ENCODE measurements around the gene URB1. TPM values are rescaled to one million over a fixed set of nuclear protein-coding genes. Genes with fewer than 3 reads are reported as not detected.

URB1 gene
- total RNA-seq, 2 experiments from 2014 or later = 19.4 to 25.4 TPM

DNA sequence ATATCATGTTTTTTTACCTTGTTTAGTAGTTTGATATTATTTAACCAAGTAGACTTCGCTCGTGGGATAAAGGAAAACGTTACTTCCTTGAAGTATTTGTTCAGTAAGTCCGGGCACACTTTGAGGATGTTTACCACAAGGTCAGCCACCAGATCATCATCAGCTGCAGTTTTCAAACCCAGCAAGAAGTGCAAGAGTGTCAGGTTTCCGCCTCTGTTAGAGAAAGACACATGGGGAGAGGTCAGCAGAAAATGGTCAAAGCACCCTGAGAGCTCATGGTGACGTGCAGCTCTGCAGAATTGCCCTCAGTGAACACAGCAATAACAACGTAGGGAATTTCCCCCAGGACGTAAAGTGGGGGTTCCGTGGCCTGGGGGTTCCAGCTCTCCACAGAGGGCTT is 24.4 kb downstream of the URB1 start:
- POLR2A ChIA-PET = no interaction called here
- Histone ChIP-seq H3K9me2 (ENCODE audit: insufficient read depth, low read length) (no peaks in the 10 kb centered on the region), H3K4me3 (ENCODE audit: low read depth, low read length, poor library complexity, severe bottlenecking) (no peak overlapping the region), H4K20me1 (ENCODE audit: insufficient read depth, low read length) (no peaks in the 10 kb centered on the region), H3K4me2 (ENCODE audit: low read length) (no peak overlapping the region), H2AFZ (ENCODE audit: low read length) (no peak overlapping the region), H3K9me3 (ENCODE audit: low read length) (no peaks in the 10 kb centered on the region), H3K4me1 (ENCODE audit: insufficient read depth, low read length, poor library complexity, severe bottlenecking) (no peaks in the 10 kb centered on the region), H3K27ac (ENCODE audit: low read depth, low read length, poor library complexity, severe bottlenecking) (no peak overlapping the region), H3K79me2 (ENCODE audit: insufficient read depth, low read depth, low read length) (no peaks in the 10 kb centered on the region), H3K36me3 (ENCODE audit: insufficient read depth, low read length) (peaks cover 97% of the 10 kb centered on the region)
- intact Hi-C loops (cut with micrococcal nuclease; ENCODE audit: unreplicated experiment) = no loop called here
- CTCF ChIA-PET (ENCODE audit: unreplicated experiment) = no interaction called here
- BruUV-seq (replicated peaks) = no TSS peak
- TF ChIP-seq EZH2phosphoT487 (IDR thresholded peaks at IDR 0.05; ENCODE audit: borderline replicate concordance, low read depth, low read length) (no peak), CTCF (conservative IDR thresholded peaks at IDR 0.05; ENCODE audit: low read length) (no peak)
- no peak for DNase-seq (ENCODE audit: low spot score)

DNA sequence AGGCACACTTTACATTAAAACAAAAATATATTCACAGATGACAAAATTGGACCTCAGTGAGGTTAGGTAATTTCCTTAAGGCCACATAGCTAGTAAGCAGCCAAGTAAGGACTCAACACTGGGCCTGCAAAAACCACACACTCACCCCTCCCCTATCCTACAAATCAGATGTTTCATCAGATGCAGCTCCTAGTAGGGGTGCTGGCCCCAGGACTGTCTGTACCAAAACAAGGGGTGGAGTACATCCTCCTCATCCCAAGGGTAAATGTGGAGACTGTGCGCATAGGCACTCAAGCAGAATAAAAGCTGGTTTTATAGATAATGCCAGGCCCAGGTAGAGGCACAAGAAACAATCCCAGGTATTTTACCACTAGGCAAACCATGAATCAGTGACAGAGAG is 25.7 kb downstream of the URB1 start:
- H3K4me1 ChIP-seq (ENCODE audit: insufficient read depth, low read length, poor library complexity, severe bottlenecking) = no peaks in the 10 kb centered on the region
- no peak overlapping the region for H2AFZ ChIP-seq (ENCODE audit: low read length)
- H3K4me2 ChIP-seq (ENCODE audit: low read length) = no peak overlapping the region
- no peaks in the 10 kb centered on the region for H4K20me1 ChIP-seq (ENCODE audit: insufficient read depth, low read length)
- TF ChIP-seq EZH2phosphoT487 (IDR thresholded peaks at IDR 0.05; ENCODE audit: borderline replicate concordance, low read depth, low read length) (no peak), CTCF (conservative IDR thresholded peaks at IDR 0.05; ENCODE audit: low read length) (no peak)
- H3K36me3 ChIP-seq (ENCODE audit: insufficient read depth, low read length) = peaks cover 97% of the 10 kb centered on the region
- no peaks in the 10 kb centered on the region for H3K9me3 ChIP-seq (ENCODE audit: low read length)
- H3K4me3 ChIP-seq (ENCODE audit: low read depth, low read length, poor library complexity, severe bottlenecking) = no peak overlapping the region
- no peaks in the 10 kb centered on the region for H3K9me2 ChIP-seq (ENCODE audit: insufficient read depth, low read length)
- BruUV-seq (replicated peaks) = no TSS peak
- H3K79me2 ChIP-seq (ENCODE audit: insufficient read depth, low read depth, low read length) = no peaks in the 10 kb centered on the region
- DNase-seq (ENCODE audit: low spot score) = no peak
- H3K27ac ChIP-seq (ENCODE audit: low read depth, low read length, poor library complexity, severe bottlenecking) = no peak overlapping the region
- ChIA-PET CTCF (ENCODE audit: unreplicated experiment) (no interaction called here), POLR2A (no interaction called here)
- intact Hi-C loops (cut with micrococcal nuclease; ENCODE audit: unreplicated experiment) = no loop called here

DNA sequence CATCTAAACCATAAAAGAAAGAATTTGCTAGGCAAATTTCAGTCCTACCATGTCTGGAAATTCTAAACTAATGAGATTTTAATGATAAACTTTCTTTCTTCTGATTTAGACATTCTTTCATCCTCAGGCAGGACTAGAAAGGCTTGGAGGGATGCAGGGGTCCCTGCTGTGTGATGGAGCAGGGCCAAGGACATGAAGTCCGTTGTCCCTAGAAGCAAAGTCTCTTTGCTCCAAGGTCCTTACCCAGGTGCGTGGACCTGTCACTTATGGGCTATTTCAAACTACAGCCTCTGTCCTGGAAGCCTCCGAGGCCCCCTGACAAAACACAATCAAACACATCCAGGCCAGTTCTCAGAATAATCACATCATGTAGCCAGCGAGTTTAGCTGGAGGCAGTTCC is 26.6 kb downstream of the URB1 start:
- intact Hi-C loops (cut with micrococcal nuclease; ENCODE audit: unreplicated experiment) = no loop called here
- POLR2A ChIA-PET = no interaction called here
- TF ChIP-seq CTCF (conservative IDR thresholded peaks at IDR 0.05; ENCODE audit: low read length) (no peak), EZH2phosphoT487 (IDR thresholded peaks at IDR 0.05; ENCODE audit: borderline replicate concordance, low read depth, low read length) (no peak)
- Histone ChIP-seq H3K4me1 (ENCODE audit: insufficient read depth, low read length, poor library complexity, severe bottlenecking) (no peaks in the 10 kb centered on the region), H3K79me2 (ENCODE audit: insufficient read depth, low read depth, low read length) (no peaks in the 10 kb centered on the region), H3K9me3 (ENCODE audit: low read length) (no peaks in the 10 kb centered on the region), H3K4me2 (ENCODE audit: low read length) (no peak overlapping the region), H3K9me2 (ENCODE audit: insufficient read depth, low read length) (no peaks in the 10 kb centered on the region), H3K4me3 (ENCODE audit: low read depth, low read length, poor library complexity, severe bottlenecking) (no peak overlapping the region), H3K27ac (ENCODE audit: low read depth, low read length, poor library complexity, severe bottlenecking) (no peak overlapping the region), H4K20me1 (ENCODE audit: insufficient read depth, low read length) (no peaks in the 10 kb centered on the region), H2AFZ (ENCODE audit: low read length) (no peak overlapping the region), H3K36me3 (ENCODE audit: insufficient read depth, low read length) (peaks cover 97% of the 10 kb centered on the region)
- DNase-seq (ENCODE audit: low spot score) = no peak
- CTCF ChIA-PET (ENCODE audit: unreplicated experiment) = no interaction called here
- BruUV-seq (replicated peaks) = no TSS peak
